ENCODE data around the gene ACSL1. TPM values are rescaled to one million over a fixed set of nuclear protein-coding genes. Genes with fewer than 3 reads are reported as not detected.

The ACSL1 gene
- total and polyA plus RNA-seq, 2 of the 8 experiments (the other 6 are each of a cell fraction or from before 2014, with no cell fraction given): 2.3 to 8.7 TPM

GRCh38 chr4:184744236-184744635 is 81.5 kb downstream of the ACSL1 start (continued):
- TF ChIP-seq EZH2 (IDR thresholded peaks at IDR 0.05; ENCODE audit: low read depth, low read length, severe bottlenecking) (no peak), KDM5A (IDR thresholded peaks at IDR 0.05; ENCODE audit: low read length) (no peak), CBX8 (IDR thresholded peaks at IDR 0.05; ENCODE audit: borderline replicate concordance, low read depth, low read length) (no peak), HDAC6 (IDR thresholded peaks at IDR 0.05; ENCODE audit: low read depth, low read length) (no peak), KDM1A (IDR thresholded peaks at IDR 0.05; ENCODE audit: borderline replicate concordance, low read length) (no peak)
- TF ChIP-seq, protein P1, sequence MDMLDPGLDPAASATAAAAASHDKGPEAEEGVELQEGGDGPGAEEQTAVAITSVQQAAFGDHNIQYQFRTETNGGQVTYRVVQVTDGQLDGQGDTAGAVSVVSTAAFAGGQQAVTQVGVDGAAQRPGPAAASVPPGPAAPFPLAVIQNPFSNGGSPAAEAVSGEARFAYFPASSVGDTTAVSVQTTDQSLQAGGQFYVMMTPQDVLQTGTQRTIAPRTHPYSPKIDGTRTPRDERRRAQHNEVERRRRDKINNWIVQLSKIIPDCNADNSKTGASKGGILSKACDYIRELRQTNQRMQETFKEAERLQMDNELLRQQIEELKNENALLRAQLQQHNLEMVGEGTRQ (IDR thresholded peaks at IDR 0.05; ENCODE audit: low read length): no peak

Measured in H1 (cell line).